Mesodermal cell (in vitro differentiated cells): ENCODE measurements around the gene SLC51A.
"Not testable (repeated sequence)": the region's sequence is repeated elsewhere in the genome, so short reads cannot be mapped to it uniquely, and the experiment has no call there.

Source experiments
- H3K27ac ChIP-seq: 2 replicates; pipeline ENCODE4 v1.7.0; 2013; ENCODE audit warnings: mild to moderate bottlenecking, low read depth, low read length, moderate library complexity; ENCODE audit not compliant: severe bottlenecking
- H3K36me3 ChIP-seq: 2 replicates; pipeline ENCODE4 v1.7.1; 2013; ENCODE audit warnings: mild to moderate bottlenecking, low read length, moderate library complexity; ENCODE audit not compliant: control insufficient read depth, insufficient read depth
- H3K4me1 ChIP-seq: one replicate; pipeline ENCODE4 v1.7.1; 2013; ENCODE audit warnings: mild to moderate bottlenecking, low read length; ENCODE audit not compliant: insufficient read depth, control insufficient read depth, poor library complexity, severe bottlenecking
- H3K4me3 ChIP-seq: 2 replicates; pipeline ENCODE4 v1.7.0; 2013; ENCODE audit warnings: low read length, control low read depth, mild to moderate bottlenecking; ENCODE audit not compliant: insufficient read depth, poor library complexity, severe bottlenecking; ENCODE audit errors: extremely low read depth
- H3K9me3 ChIP-seq: 2 replicates; pipeline ENCODE4 v1.7.1; 2013; ENCODE audit warnings: mild to moderate bottlenecking, low read length, moderate library complexity; ENCODE audit not compliant: control insufficient read depth
- WGBS, 2 experiments: methylation state at CpG; one replicate each; pipeline ENCODE4 v1.1.5; 2013; ENCODE audit warnings: missing lambda C conversion rate in 2 of 2; ENCODE audit not compliant: insufficient coverage in 2 of 2; 5-methylcytosine and 5-hydroxymethylcytosine counted together

SLC51A gene

GRCh38 chr3:196207159-196207832, 9.0 kb upstream of the SLC51A start:
- Histone ChIP-seq H3K9me3 (no peaks in the 10 kb centered on the region), H3K27ac (no peak overlapping the region), H3K4me3 (peak overlapping the region; percentile 16), H3K4me1 (no peaks in the 10 kb centered on the region), H3K36me3 (no peaks in the 10 kb centered on the region)
- WGBS, 2 experiments, result 44 to 61% methylated on average over 7 to 24 of the region's 70 CpGs

GRCh38 chr3:196207833-196208607, 8.3 kb upstream of the SLC51A start:
- H3K4me1 ChIP-seq, result no peaks in the 10 kb centered on the region
- H3K36me3 ChIP-seq, result no peaks in the 10 kb centered on the region
- H3K9me3 ChIP-seq, result no peaks in the 10 kb centered on the region
- no peak overlapping the region for H3K27ac ChIP-seq
- 66 to 76% methylated on average over 32 to 33 of the region's 49 CpGs for WGBS, 2 experiments
- no peak overlapping the region for H3K4me3 ChIP-seq

DNA sequence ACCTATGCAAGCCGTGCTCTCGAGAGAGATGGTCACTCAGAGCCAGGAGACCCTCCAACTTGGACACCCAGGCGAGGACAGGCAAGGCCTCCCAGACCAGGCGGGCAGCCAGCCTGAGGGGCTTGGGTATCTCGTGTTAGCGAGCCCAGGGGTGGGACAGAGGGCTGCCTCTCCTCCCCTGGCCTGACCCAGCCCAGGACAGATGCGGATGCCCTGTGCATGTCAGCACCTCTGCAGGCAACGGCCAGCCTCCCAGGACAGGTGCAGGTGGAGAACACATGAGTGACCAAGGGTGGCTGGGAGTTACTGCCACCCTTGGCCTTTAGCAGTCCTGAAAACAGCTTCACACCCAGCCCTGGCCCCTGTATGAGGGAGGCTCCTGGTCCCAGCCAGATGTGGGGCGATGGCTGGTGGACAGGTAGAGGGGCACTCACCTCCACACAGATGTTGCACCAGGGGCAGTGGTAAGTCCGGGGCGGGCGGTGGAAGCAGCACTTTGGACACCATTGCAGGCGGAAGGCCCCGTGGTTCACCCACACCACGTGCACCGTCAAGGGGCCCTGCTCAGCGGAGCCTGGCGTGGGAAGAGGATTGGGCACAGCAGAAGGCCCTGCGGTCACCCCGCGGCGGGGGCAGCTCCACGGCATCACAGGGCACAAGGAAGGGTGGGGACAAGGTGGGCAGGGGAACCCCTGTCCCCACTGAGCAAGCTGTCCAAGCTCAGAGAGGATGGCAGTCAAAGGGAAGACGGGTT, 7.2 kb upstream of the SLC51A start:
- Histone ChIP-seq H3K4me1 (no peaks in the 10 kb centered on the region), H3K27ac (no peak overlapping the region), H3K4me3 (no peak overlapping the region), H3K36me3 (no peaks in the 10 kb centered on the region), H3K9me3 (no peaks in the 10 kb centered on the region)
- whole genome bisulfite sequencing, 2 experiments, result 91 to 97% methylated on average over 15 to 23 of the region's 24 CpGs

- 88 to 96% methylated on average over 5 to 9 of the region's 11 CpGs for WGBS, 2 experiments
- H3K4me3 ChIP-seq, H3K9me3 ChIP-seq, H3K4me1 ChIP-seq, H3K27ac ChIP-seq, H3K36me3 ChIP-seq: not testable (repeated sequence)
These were observed 6.2 kb upstream of the SLC51A start for GRCh38 chr3:196209944-196210672.

DNA sequence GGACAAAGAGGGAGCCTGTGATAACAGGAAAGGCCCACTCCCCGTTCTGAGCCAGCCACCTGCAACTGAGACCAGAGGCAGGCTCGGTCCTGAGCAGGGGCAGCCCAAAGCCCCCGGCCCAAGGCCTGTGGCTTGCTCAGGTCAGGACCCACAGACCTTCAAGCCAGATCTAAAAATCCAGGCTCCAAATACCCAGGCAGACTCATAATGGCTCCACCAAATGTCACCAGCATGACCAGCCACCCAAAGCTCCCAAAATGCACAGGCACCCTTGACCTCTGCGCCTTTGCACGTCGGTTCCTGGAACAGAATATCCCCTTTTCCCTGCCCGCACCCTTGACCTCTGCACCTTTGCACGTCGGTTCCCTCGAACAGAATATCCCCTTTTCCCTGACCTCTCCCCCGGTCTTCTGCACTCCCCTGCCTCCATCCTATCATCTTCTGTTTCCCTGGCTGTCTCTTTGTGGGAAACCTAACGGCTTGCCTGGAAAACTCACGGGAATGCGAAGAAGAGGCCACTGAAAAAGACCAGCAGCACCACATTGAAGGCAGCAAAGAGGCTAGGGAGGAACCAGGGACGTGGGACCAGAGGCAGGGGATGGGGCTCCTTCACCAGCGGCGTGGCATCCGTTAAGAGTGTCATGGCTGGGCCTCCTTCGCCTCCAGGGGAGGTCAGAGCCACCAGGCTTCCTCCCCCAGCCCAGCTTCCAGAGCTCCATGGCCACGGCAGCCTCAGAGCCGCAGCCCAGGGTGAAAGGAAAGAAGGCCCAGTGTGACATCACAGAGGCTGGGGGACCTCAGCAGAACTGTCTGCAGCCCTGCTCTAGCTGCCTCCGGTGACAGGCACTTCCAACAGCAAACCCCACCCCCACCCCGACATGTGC, 5.4 kb upstream of the SLC51A start, which contains the start of gene ZDHHC19:
Gene ZDHHC19, minus strand, starts transcription at position 728 of the 884 bp plus-strand sequence. Its CDS starts 85 bp downstream, at position 643.
- 82 to 83% methylated on average over 14 to 20 of the region's 23 CpGs for WGBS, 2 experiments
- Histone ChIP-seq H3K36me3 (no peaks in the 10 kb centered on the region), H3K27ac (no peak within 1 kb of the TSS), H3K9me3 (no peaks in the 10 kb centered on the region), H3K4me1 (peaks cover 5% of the 10 kb centered on the region), H3K4me3 (no peak within 1 kb of the TSS)

DNA sequence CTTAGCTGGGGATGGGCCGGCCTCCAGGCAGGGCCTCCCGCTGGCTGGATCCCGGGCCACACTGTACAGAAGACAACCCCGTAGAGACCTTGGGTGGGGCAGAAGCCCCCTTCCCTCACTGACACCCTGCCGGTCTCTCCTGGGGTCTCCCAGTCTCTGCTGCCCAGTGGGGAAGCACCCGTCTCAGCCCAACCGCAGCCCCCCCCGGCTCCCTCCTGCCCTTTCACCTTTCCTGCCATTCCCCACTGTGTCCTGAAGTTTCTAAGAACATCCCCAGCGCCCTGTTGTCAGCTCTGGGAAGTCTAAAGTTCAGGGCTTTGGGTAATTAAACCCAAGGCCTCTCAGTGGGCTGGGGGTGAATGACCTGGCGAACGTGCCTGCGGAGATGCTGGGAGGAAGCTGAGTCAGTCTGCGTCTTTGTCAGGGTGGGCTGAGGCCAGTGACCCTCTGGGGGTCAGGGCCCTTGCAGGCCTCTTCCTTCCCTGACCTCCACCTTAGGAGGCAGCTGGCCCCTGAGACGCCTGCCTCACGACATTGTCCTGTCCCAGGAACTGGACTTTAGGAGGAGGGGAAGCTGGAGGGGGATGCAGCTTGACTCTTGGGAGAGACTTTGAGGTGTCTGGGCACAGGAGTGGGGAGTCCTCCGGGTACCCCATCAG, 1.4 kb upstream of the SLC51A start:
- no peaks in the 10 kb centered on the region for H3K36me3 ChIP-seq
- WGBS, 2 experiments, result 79 to 94% methylated on average over 6 to 12 of the region's 16 CpGs
- peak overlapping the region; percentile 62 for H3K27ac ChIP-seq
- H3K9me3 ChIP-seq, result no peaks in the 10 kb centered on the region
- no peak overlapping the region for H3K4me3 ChIP-seq
- peaks cover 8% of the 10 kb centered on the region for H3K4me1 ChIP-seq

DNA sequence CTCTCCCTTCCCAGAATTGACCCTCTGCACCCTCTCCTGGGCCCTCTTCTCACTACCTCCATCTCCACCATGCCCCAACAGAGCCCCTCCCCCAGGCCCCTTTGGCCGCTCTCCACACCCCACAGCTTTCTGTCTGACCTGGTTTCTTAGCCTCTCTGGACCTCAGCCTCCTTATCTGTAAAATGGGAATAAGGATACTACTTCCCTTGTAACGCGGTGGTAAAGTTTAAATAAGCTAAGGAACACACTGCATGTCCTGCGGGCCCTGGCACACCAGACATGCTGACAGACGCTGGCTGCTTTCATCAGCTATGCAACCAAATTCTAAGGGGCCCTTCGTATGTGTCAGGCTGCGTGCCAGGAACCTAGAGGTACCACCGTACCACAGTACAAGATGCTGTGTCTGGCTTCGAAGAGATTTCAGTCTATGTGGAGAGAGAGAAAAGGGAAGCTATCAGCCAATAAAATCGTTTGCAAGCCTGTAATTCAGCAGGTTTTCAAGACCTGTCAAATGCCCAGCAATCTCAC, 777 bp upstream of the SLC51A start:
- H3K4me3 ChIP-seq, result no peak overlapping the region
- H3K27ac ChIP-seq, result no peak overlapping the region
- WGBS, 2 experiments, result 92% methylated on average over 7 to 8 of the region's 10 CpGs
- H3K9me3 ChIP-seq, result no peaks in the 10 kb centered on the region
- H3K4me1 ChIP-seq, result peaks cover 8% of the 10 kb centered on the region
- no peaks in the 10 kb centered on the region for H3K36me3 ChIP-seq

GRCh38 chr3:196216681-196217211, 412 bp downstream of the SLC51A start:
- Histone ChIP-seq H3K27ac (no peak overlapping the region), H3K4me3 (no peak overlapping the region), H3K36me3 (no peaks in the 10 kb centered on the region), H3K4me1 (peaks cover 8% of the 10 kb centered on the region), H3K9me3 (no peaks in the 10 kb centered on the region)
- 58 to 63% methylated on average over 18 to 24 of the region's 25 CpGs for WGBS, 2 experiments
